K562 (cell line): ENCODE results near the gene DCAF16. TPM values are rescaled to one million over a fixed set of nuclear protein-coding genes. Genes with fewer than 3 reads are reported as not detected.

Experiments used
- ATAC-seq: fragments of 200-7000 bp; cut with Tn5 transposase; 3 replicates; pipeline ENCODE4 v1.9.1; 2020; ENCODE audit warnings: moderate library complexity
- BruUV-seq: library from RNA; stranded (reverse); fragments of 400-500 nt; replicated peaks from 2 replicates; lab custom pipeline; 2021; lab: Mats Ljungman, UMichigan
- CTCF ChIA-PET: fragments of 300-600 bp; formaldehyde crosslinking; extraction: SDS; loops from one replicate; lab custom pipeline; 2021; ENCODE audit warnings: low intra/inter-chr PET ratio; lab: Yijun Ruan, JAX
- POLR2A ChIA-PET: fragments of 300-600, 350-650 bp; sonication (Branson Sonifier 250); formaldehyde crosslinking; extraction: SDS; loops from one replicate; lab custom pipeline; 2021; ENCODE audit warnings: antibody characterized with exemption, inconsistent platforms; lab: Yijun Ruan, JAX
- DNase-seq, 4 experiments: peaks; one replicate each; pipeline versions ENCODE4 v3.0.0 to v3.0.0-alpha.2; 2011 to 2018; ENCODE audit warnings: low spot score in 3 of 4, mixed read lengths in 3 of 4; ENCODE audit errors: extremely low read depth in 1 of 4
- FAIRE-seq: peaks from 2 replicates; lab custom pipeline; 2011; peaks lifted over from hg19 to GRCh38; lab: Jason Lieb, UNC
- H2AFZ ChIP-seq: 2 replicates; pipeline ENCODE4 v1.6.0; 2011; ENCODE audit warnings: low read depth, low read length, control low read depth, inconsistent platforms
- H3K27ac ChIP-seq: fragments of 200-600 bp; 3 replicates; pipeline ENCODE4 v1.8.0; 2011; ENCODE audit warnings: low read depth, mild to moderate bottlenecking, control low read depth, inconsistent platforms, low read length, moderate library complexity, mixed read lengths; ENCODE audit errors: extremely low read depth
- H3K27me3 ChIP-seq, 2 experiments: fragments of 300-600 bp in 1 of 2; 2 replicates in 1 of 2; 3 replicates in 1 of 2; pipeline versions ENCODE4 v1.6.0 to v1.8.0; 2011; ENCODE audit warnings: inconsistent platforms in 2 of 2, low read length in 2 of 2, mild to moderate bottlenecking in 1 of 2, mixed read lengths in 1 of 2, moderate library complexity in 1 of 2; ENCODE audit not compliant: control insufficient read depth in 2 of 2, insufficient read depth in 2 of 2
- H3K36me3 ChIP-seq: fragments of 300-600 bp; 3 replicates; pipeline ENCODE4 v1.8.0; 2011; ENCODE audit warnings: mild to moderate bottlenecking, low read length, inconsistent platforms; ENCODE audit not compliant: control insufficient read depth, insufficient read depth
- H3K4me1 ChIP-seq, 2 experiments: fragments of 200-600 bp in 1 of 2; replicated peaks in 1 of 2; 2 replicates in 1 of 2; 3 replicates in 1 of 2; pipeline versions ENCODE4 v1.5.1 to v1.8.0; 2011; ENCODE audit warnings: inconsistent platforms in 2 of 2, low read length in 2 of 2, mild to moderate bottlenecking in 1 of 2, mixed read lengths in 1 of 2, moderate library complexity in 1 of 2; ENCODE audit not compliant: control insufficient read depth in 2 of 2, insufficient read depth in 2 of 2
- H3K4me2 ChIP-seq: 2 replicates; pipeline ENCODE4 v1.6.1; 2011; ENCODE audit warnings: low read length, control low read depth, inconsistent platforms, mixed read lengths; ENCODE audit not compliant: insufficient read depth
- H3K4me3 ChIP-seq: fragments of 200-600 bp; sonication (generic), shearing (Covaris generic); 2 replicates; pipeline ENCODE4 v1.5.1; 2016; ENCODE audit warnings: control low read depth, inconsistent platforms
- H3K79me2 ChIP-seq: fragments of 200-600 bp; 3 replicates; pipeline ENCODE4 v1.8.0; 2011; ENCODE audit warnings: low read length, inconsistent platforms; ENCODE audit not compliant: control insufficient read depth, insufficient read depth
- H3K9ac ChIP-seq, 2 experiments: 2 replicates each; pipeline versions ENCODE4 v1.6.0 to v1.6.1; 2011; ENCODE audit warnings: low read depth in 2 of 2, low read length in 2 of 2, control low read depth in 1 of 2, inconsistent platforms in 1 of 2, mild to moderate bottlenecking in 1 of 2, mixed read lengths in 1 of 2; ENCODE audit not compliant: insufficient read depth in 1 of 2
- H3K9me1 ChIP-seq: one replicate; pipeline ENCODE4 v1.6.0; 2011; ENCODE audit warnings: inconsistent platforms, mild to moderate bottlenecking, low read length, moderate library complexity; ENCODE audit not compliant: control insufficient read depth, insufficient read depth
- H3K9me3 ChIP-seq: replicated peaks from 2 replicates; pipeline ENCODE4 v1.5.1; 2011; ENCODE audit warnings: low read depth, low read length, inconsistent platforms; ENCODE audit not compliant: control insufficient read depth, insufficient read depth
- H4K20me1 ChIP-seq: replicated peaks from 2 replicates; pipeline ENCODE4 v1.6.1; 2011; ENCODE audit warnings: low read length, inconsistent platforms, mixed read lengths; ENCODE audit not compliant: control insufficient read depth, insufficient read depth
- DACH1 ChIP-seq: fragments of 450-650 bp; IDR thresholded peaks from 2 replicates; pipeline ENCODE4 v1.6.1; 2018; ENCODE audit not compliant: partially characterized antibody
- NFE2 ChIP-seq: IDR thresholded peaks from 2 replicates; pipeline ENCODE4 v1.6.1; 2014; ENCODE audit warnings: antibody characterized with exemption, low read depth
- NFIC ChIP-seq: fragments of 450-650 bp; IDR thresholded peaks from 2 replicates; pipeline ENCODE4 v1.6.1; 2017; ENCODE audit warnings: mild to moderate bottlenecking, inconsistent platforms
- PHF20 ChIP-seq: fragments of 450-650 bp; IDR thresholded peaks from 2 replicates; pipeline ENCODE4 v1.6.1; 2018; ENCODE audit not compliant: partially characterized antibody
- POLR3G ChIP-seq: IDR thresholded peaks from 2 replicates; pipeline ENCODE4 v1.6.1; 2011; ENCODE audit not compliant: insufficient read length, insufficient replicate concordance; ENCODE audit errors: extremely low read depth
- RAD51 ChIP-seq: fragments of 450-650 bp; IDR thresholded peaks from 2 replicates; pipeline ENCODE4 v1.7.1; 2016; ENCODE audit warnings: low read depth, mild to moderate bottlenecking, borderline replicate concordance
- TAF9B ChIP-seq: fragments of 450-650 bp; IDR thresholded peaks from 2 replicates; pipeline ENCODE4 v1.6.1; 2018; ENCODE audit warnings: mild to moderate bottlenecking; ENCODE audit not compliant: partially characterized antibody
- ZFP1 ChIP-seq: fragments of 450-650 bp; formaldehyde crosslinking; IDR thresholded peaks from 2 replicates; pipeline ENCODE4 v1.4.0; 2020; ENCODE audit warnings: mild to moderate bottlenecking, mixed read lengths
- ZNF609 ChIP-seq: sonication (generic); formaldehyde crosslinking; IDR thresholded peaks from 2 replicates; pipeline ENCODE4 v1.8.1; 2023; ENCODE audit warnings: missing genetic modification reagents, mild to moderate bottlenecking, borderline replicate concordance
- WGBS: fragments of 100-300 bp; shearing (Covaris generic); methylation state at CpG from one replicate; pipeline ENCODE4 v1.1.6; 2016; ENCODE audit warnings: low coverage, mixed read lengths; ENCODE audit not compliant: insufficient coverage; ENCODE audit errors: missing lambda C conversion rate; 5-methylcytosine and 5-hydroxymethylcytosine counted together
- in situ Hi-C: fragments of 300-500 bp; cut with MboI; formaldehyde crosslinking; loops from 4 replicates; pipeline ENCODE4 v1.15.0; 2018; ENCODE audit warnings: inconsistent platforms, mixed read lengths
- intact Hi-C: fragments of 100-400 bp; cut with micrococcal nuclease; formaldehyde crosslinking; loops from 2 replicates; pipeline ENCODE4 v1.14.2; 2022
- polyA plus RNA-seq, 8 experiments: library from polyadenylated mRNA; depleted of rRNA in 4 of 8; stranded (reverse) in 5 of 8; unstranded in 3 of 8; fragments of >200 nt; fragmentation: Nextera tagmentation in 2 of 8; fragmentation: Illumina TruSeq in 1 of 8; extraction: Ambion mirVana in 2 of 8; extraction: Trizol in 1 of 8; gene quantifications; 2 replicates each; pipeline versions ENCODE4 v1.2.1 to v1.2.3, GENCODE V29; 2011 to 2014; ENCODE audit warnings: inconsistent platforms in 1 of 8, missing spikeins in 1 of 8
- total RNA-seq, 7 experiments: library from RNA; depleted of rRNA in 6 of 7; stranded (reverse); fragments of >200 nt in 6 of 7; fragmentation: Illumina TruSeq in 2 of 7; extraction: Trizol in 2 of 7; gene quantifications; 2 replicates each; pipeline versions ENCODE4 v1.2.1 to v1.2.3, GENCODE V29; 2011 to 2021; ENCODE audit warnings: low replicate concordance in 1 of 7

The DCAF16 gene
- total and polyA plus RNA-seq, 9 of the 15 experiments (the other 6 are each of a cell fraction or from before 2014, with no cell fraction given): 20.5 to 82.8 (median 67.8) TPM

- Histone ChIP-seq H3K79me2 (peaks cover 98% of the 10 kb centered on the region), H3K27me3 (no peaks in the 10 kb centered on the region), H4K20me1 (peaks cover 3% of the 10 kb centered on the region; the same call in 1 of the 2 replicates), H3K27ac (no peak overlapping the region), H3K4me1 (peaks cover 2 to 3% of the 10 kb centered on the region in 2 experiments; a peak in 3 of 5 replicates), H3K9me3 (no peaks in the 10 kb centered on the region), H2AFZ (no peak overlapping the region), H3K4me2 (peak overlapping the region; percentile 95), H3K36me3 (peaks cover 56% of the 10 kb centered on the region), H3K9ac (peak overlapping the region in 1 of 2 experiments; percentile 97; a peak in 2 of 4 replicates), H3K4me3 (peak overlapping the region; percentile 65), H3K9me1 (no peaks in the 10 kb centered on the region)
- ChIA-PET CTCF (no interaction called here), POLR2A (no interaction called here)
- ATAC-seq (no peak), DNase-seq (no peak), FAIRE-seq (no peak)
- TF ChIP-seq DACH1: peak; percentile 84
- no peak for TF ChIP-seq RAD51
- TF ChIP-seq NFIC: 0 out of 2 replicates have a peak, but pooled peaks have one; percentile 19
- intact Hi-C loops: no loop called here
- BruUV-seq: no TSS peak
- 43% methylated on average over 3 of the region's 3 CpGs for WGBS
- in situ Hi-C loops: no loop called here
These were observed 2.2 kb upstream of the DCAF16 start for GRCh38 chr4:17812801-17813200.

GRCh38 chr4:17812125-17812524, 1.6 kb upstream of the DCAF16 start:
- H3K36me3 ChIP-seq: peaks cover 56% of the 10 kb centered on the region
- ChIA-PET CTCF (no interaction called here), POLR2A (no interaction called here)
- H3K27me3 ChIP-seq: no peaks in the 10 kb centered on the region
- H2AFZ ChIP-seq: no peak overlapping the region
- in situ Hi-C loops: no loop called here
- no peaks in the 10 kb centered on the region for H3K9me1 ChIP-seq
- peaks cover 10% of the 10 kb centered on the region for H4K20me1 ChIP-seq
- FAIRE-seq (peak; percentile 11), ATAC-seq (no peak), DNase-seq (no peak)
- no TSS peak for BruUV-seq
- H3K79me2 ChIP-seq: peaks cover 98% of the 10 kb centered on the region
- H3K27ac ChIP-seq: peak overlapping the region; percentile 96; the same call in 2 of the 3 replicates
- peak overlapping the region; percentile 65 for H3K4me3 ChIP-seq
- 0% methylated on average over 3 of the region's 3 CpGs for WGBS
- H3K9me3 ChIP-seq: no peaks in the 10 kb centered on the region
- H3K9ac ChIP-seq: peak overlapping the region in 1 of 2 experiments; percentile 97; a peak in 2 of 4 replicates
- intact Hi-C loops: no loop called here
- H3K4me2 ChIP-seq: peak overlapping the region; percentile 95
- H3K4me1 ChIP-seq: peaks cover 3 to 9% of the 10 kb centered on the region in 2 experiments; a peak in 4 of 5 replicates
- TF ChIP-seq PHF20 (no peak), NFE2 (no peak), ZFP1 (CRISPR knock-in tag) (no peak), ZNF609 (CRISPR knock-in tag) (no peak), POLR3G (no peak), TAF9B (no peak)
